Gastroesophageal sphincter (tissue), 3 donors: ENCODE data around the gene IL17F.

Experiments
- CTCF ChIP-seq, 4 experiments: fragments of 200-600 bp in 2 of 4; fragments of 450-650 bp in 2 of 4; sonication (generic) in 1 of 4; IDR thresholded peaks; one replicate each; pipeline ENCODE4 v1.5.1; 2017 to 2019; ENCODE audit warnings: antibody characterized with exemption in 4 of 4, mild to moderate bottlenecking in 2 of 4, moderate library complexity in 2 of 4
- EP300 ChIP-seq: sonication (generic); formaldehyde crosslinking; IDR thresholded peaks from one replicate; pipeline ENCODE4 v1.6.1; 2017; ENCODE audit warnings: antibody characterized with exemption, mild to moderate bottlenecking
- POLR2A ChIP-seq, 2 donors: fragments of 450-650 bp; IDR thresholded peaks; one replicate each; pipeline ENCODE4 v1.6.1; 2017; ENCODE audit warnings: antibody characterized with exemption in 2 of 2, mild to moderate bottlenecking in 2 of 2, moderate library complexity in 1 of 2
- POLR2AphosphoS5 ChIP-seq: sonication (generic); formaldehyde crosslinking; IDR thresholded peaks from one replicate; pipeline ENCODE4 v1.6.1; 2017; ENCODE audit warnings: antibody characterized with exemption

DNA sequence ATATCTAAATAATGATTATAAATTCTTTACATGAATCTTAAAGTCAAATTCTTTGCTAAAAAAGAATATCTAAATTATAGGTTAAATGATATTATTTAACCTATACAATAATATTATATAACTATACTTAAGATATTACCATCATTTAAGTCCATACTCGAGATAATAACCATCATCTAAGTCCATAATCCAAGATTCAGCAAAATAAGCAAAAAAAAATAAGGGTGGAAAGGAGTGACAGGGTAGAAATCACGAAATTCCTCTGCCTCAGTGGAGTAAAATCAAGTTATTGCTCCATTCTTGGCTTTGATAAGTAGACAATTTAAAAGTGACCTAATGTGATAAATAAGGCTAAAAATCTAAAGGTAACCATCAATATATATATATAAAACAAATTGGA is 48.4 kb downstream of the IL17F start:
- no peak for TF ChIP-seq CTCF (IDR thresholded peaks at IDR 0.05)
- TF ChIP-seq POLR2A (IDR thresholded peaks at IDR 0.05): no peak
- no peak for TF ChIP-seq POLR2AphosphoS5
- TF ChIP-seq EP300: no peak
